ENCODE data around the gene CYFIP2. TPM values are rescaled to one million over a fixed set of nuclear protein-coding genes. Genes with fewer than 3 reads are reported as not detected.

The CYFIP2 gene
- total and polyA plus RNA-seq, 2 of the 8 experiments (the other 6 are each of a cell fraction or from before 2014, with no cell fraction given): 45.1 to 80.6 TPM

GRCh38 chr5:157289164-157289819 is 23.4 kb downstream of the CYFIP2 start:
- Histone ChIP-seq H3K4me1 (replicated peaks in 1 of 4; ENCODE audit: control insufficient read depth in 3 of 4, insufficient read depth in 4 of 4, low read length in 3 of 4) (no peaks in the 10 kb centered on the region; a peak in 2 of 7 replicates), H2BK120ac (replicated peaks; ENCODE audit: low read depth, low read length) (no peak overlapping the region), H3K23ac (ENCODE audit: insufficient read length) (no peak overlapping the region), H3K79me2 (ENCODE audit: control insufficient read depth in 1 of 2, insufficient read depth in 2 of 2, low read length in 2 of 2) (no peaks in the 10 kb centered on the region), H3K4me2 (ENCODE audit: insufficient read depth in 1 of 2, low read depth in 2 of 2, low read length in 2 of 2) (no peak overlapping the region), H3K36me3 (ENCODE audit: control insufficient read depth in 2 of 4, insufficient read depth in 4 of 4, low read length in 3 of 4) (peaks cover 3 to 18% (median 10%) of the 10 kb centered on the region in 4 experiments; a peak in 6 of 8 replicates), H4K5ac (ENCODE audit: insufficient read length, low read depth, low read length) (no peak overlapping the region), H3K4me3 (ENCODE audit: extremely low read depth in 1 of 4, insufficient read depth in 2 of 4, low read depth in 3 of 4, low read length in 4 of 4) (no peak overlapping the region), H4K8ac (ENCODE audit: extremely low read depth, insufficient read depth, low read length) (no peak overlapping the region), H3K14ac (ENCODE audit: insufficient read length) (no peak overlapping the region), H2AFZ (ENCODE audit: low read length) (no peak overlapping the region), H2BK20ac (ENCODE audit: low read length) (no peak overlapping the region), H3K27ac (ENCODE audit: low read depth, low read length) (no peak overlapping the region), H2BK5ac (ENCODE audit: low read depth, low read length) (no peak overlapping the region), H3K4ac (replicated peaks; ENCODE audit: insufficient read length, low read depth, low read length) (no peak overlapping the region), H2BK15ac (ENCODE audit: low read length) (no peak overlapping the region), H3K9ac (replicated peaks in 1 of 4; ENCODE audit: extremely low read depth in 1 of 4, low read depth in 3 of 4, low read length in 3 of 4) (no peak overlapping the region), H4K91ac (replicated peaks; ENCODE audit: insufficient read length, low read length) (no peak overlapping the region), H3K9me3 (ENCODE audit: insufficient read depth in 2 of 2, low read depth in 1 of 2, low read length in 1 of 2) (no peaks in the 10 kb centered on the region), H2BK12ac (ENCODE audit: low read depth, low read length) (no peak overlapping the region), H3K27me3 (replicated peaks in 1 of 4; ENCODE audit: control insufficient read depth in 3 of 4, extremely low read depth in 1 of 4, insufficient read depth in 3 of 4, low read length in 3 of 4) (no peaks in the 10 kb centered on the region), H4K20me1 (replicated peaks in 1 of 2; ENCODE audit: control insufficient read depth in 1 of 2, insufficient read depth in 2 of 2, low read length in 2 of 2) (peaks cover 0 to 2% of the 10 kb centered on the region in 2 experiments), H3K18ac (ENCODE audit: extremely low read depth, low read length) (no peak overlapping the region), H3K23me2 (ENCODE audit: low read depth, low read length) (no peaks in the 10 kb centered on the region), H2AK5ac (ENCODE audit: low read depth, low read length) (no peak overlapping the region), H3K56ac (replicated peaks; ENCODE audit: insufficient read length, low read depth, low read length) (no peak overlapping the region), H3K79me1 (ENCODE audit: low read depth, low read length) (no peaks in the 10 kb centered on the region; the same call in 1 of the 2 replicates)
- POLR2A ChIA-PET (ENCODE audit: partially characterized antibody): no interaction called here
- CTCF ChIA-PET (ENCODE audit: partially characterized antibody): interaction anchor here (0.6 to 5.0 kb wide), 6 partner anchors 14 to 50 kb away, joined by 3 to 25 read pairs (median 4); no protein-coding TSS in a partner anchor
- DNase-seq (ENCODE audit: low read depth in 1 of 2, low spot score in 2 of 2) (no peak), FAIRE-seq (no peak)
- WGBS, 2 experiments (ENCODE audit: extremely low coverage in 1 of 2, insufficient coverage in 1 of 2, insufficient read length in 1 of 2, insufficient replicate concordance in 2 of 2, low coverage in 1 of 2, low lambda C conversion rate in 2 of 2, missing lambda C conversion rate in 1 of 2): 89% methylated on average over 9 of the region's 9 CpGs; no CpG with 5 or more reads in 1 of the 2 experiments
- TF ChIP-seq FOSL1 (IDR thresholded peaks at IDR 0.05; ENCODE audit: insufficient read depth, low read depth, low read length) (no peak), HDAC2 (IDR thresholded peaks at IDR 0.05; ENCODE audit: borderline replicate concordance in 1 of 2, low read depth in 2 of 2, low read length in 2 of 2) (no peak), PHF8 (conservative IDR thresholded peaks at IDR 0.05; ENCODE audit: low read depth, low read length) (no peak), RNF2 (IDR thresholded peaks at IDR 0.05; ENCODE audit: borderline replicate concordance, low read depth, low read length, missing control alignments, poor library complexity, severe bottlenecking) (no peak), SUZ12 (IDR thresholded peaks at IDR 0.05; ENCODE audit: low read length) (no peak), SP1 (IDR thresholded peaks at IDR 0.05; ENCODE audit: low read depth, low read length) (no peak), SRF (IDR thresholded peaks at IDR 0.05; ENCODE audit: low read depth, low read length) (no peak), RAD21 (IDR thresholded peaks at IDR 0.05 in 1 of 2, conservative IDR thresholded peaks at IDR 0.05 in 1 of 2; ENCODE audit: low read depth in 2 of 2, low read length in 2 of 2) (no peak), SAP30 (IDR thresholded peaks at IDR 0.05; ENCODE audit: insufficient read depth, insufficient replicate concordance, low read length) (no peak)
- TF ChIP-seq, protein P1, sequence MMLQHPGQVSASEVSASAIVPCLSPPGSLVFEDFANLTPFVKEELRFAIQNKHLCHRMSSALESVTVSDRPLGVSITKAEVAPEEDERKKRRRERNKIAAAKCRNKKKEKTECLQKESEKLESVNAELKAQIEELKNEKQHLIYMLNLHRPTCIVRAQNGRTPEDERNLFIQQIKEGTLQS (IDR thresholded peaks at IDR 0.05; ENCODE audit: insufficient read depth, low read depth, low read length): no peak

Measured in H1 (cell line).